NCI-H345 (cell line): Measurements from ENCODE around the gene IL12RB1.
"Not testable (repeated sequence)": the region's sequence is repeated elsewhere in the genome, so short reads cannot be mapped to it uniquely, and the experiment has no call there.

ENCODE experiments used
- DNase-seq: peaks from one replicate; lab custom pipeline; 2025; lab: John Stamatoyannopoulos, UW

The IL12RB1 gene

GRCh38 chr19:18112989-18113478, 26.3 kb upstream of the IL12RB1 start:
- peak; percentile 56 for DNase-seq

DNA sequence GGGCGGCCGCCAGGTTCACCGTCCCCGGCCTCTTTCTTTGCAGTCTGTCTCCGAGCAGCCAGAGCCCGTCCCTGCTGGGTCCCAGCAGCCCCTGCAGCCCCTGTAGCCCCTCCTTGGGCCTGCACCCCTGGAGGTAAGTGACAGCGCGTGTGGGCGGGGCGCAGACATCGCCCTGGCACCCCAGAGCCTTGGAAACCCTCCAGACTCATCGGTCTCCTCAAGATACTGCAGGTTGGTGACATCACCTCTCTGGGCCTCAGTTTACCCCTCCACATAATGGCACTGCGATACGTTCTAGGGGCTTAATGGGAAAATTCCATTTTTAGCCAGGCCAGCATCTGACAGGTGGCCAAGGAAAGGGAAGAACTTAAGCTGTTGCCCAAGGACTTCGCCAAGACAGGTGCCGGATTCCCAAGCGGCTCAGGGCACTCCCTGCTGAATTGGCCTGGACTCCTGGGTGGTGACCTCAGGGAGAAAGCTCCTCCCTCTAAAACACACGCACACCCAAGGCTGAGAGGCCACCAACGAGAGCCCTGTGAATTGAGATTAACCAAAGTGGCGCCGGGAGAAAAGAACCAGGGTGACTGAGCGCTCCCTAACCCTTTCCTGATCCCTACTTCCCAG, 24.0 kb upstream of the IL12RB1 start:
- no peak for DNase-seq

- DNase-seq, result peak; percentile 7
Measured at GRCh38 chr19:18109733-18110608, 23.2 kb upstream of the IL12RB1 start.

DNA sequence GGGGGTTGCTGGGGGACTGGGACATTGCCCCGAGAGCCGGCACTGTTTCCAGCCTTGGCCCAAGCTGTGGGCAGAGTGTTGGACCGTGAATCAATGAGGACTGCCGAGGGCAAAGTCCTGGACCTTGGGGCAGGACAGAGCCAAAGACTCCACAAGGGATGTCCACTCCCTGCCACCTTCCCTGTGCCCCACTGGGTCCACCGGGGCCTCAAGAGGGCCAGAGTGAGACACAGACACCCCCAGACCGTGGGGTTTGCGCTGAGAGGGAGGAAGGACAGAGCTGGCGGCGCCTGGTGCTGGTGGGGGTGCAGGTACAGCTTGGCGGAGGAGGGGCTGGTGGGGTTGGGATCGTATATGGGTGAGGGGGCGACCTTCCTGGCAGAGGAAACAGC, 22.6 kb upstream of the IL12RB1 start:
- DNase-seq, result no peak

DNA sequence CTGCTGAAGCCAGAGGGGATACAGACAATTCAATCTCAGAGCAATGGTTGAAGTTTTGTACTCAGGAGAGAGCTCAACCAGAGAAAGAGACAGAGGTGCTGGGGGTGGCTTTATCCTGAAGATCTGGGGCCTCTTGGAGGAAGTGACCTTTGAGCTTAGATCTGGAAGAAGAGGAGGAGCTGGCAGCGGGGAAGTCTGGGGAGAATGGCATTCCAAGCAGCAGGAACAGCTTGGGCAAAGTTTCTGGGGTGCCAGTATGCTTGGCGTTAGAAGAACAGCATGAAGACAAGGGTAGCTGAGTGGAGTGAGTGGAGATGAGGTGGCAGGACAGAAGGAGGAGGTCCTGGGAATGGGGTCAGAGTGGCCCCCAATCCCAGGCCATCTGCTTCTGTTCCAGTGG, 22.2 kb upstream of the IL12RB1 start:
- DNase-seq, result no peak

- DNase-seq, result no peak
Measured at GRCh38 chr19:18107235-18107634, 20.5 kb upstream of the IL12RB1 start.

GRCh38 chr19:18105259-18105658, 18.5 kb upstream of the IL12RB1 start:
- DNase-seq, result not testable (repeated sequence)

DNA sequence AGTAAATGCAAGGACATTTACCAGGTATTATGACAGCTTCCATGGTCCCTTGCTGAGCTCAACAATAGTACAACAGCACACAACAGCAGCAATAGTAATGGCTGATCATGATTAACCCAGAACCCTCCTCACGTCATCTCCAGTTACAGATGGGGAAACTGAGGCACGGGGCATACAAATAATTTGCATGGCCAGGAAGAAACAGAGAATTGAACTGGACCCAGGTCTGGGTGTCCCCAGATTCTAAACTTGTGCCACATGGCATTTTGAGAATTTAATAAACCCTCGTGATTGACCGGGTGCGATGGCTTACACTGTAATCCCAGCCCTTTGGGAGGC, 18.0 kb upstream of the IL12RB1 start:
- DNase-seq, result no peak

DNA sequence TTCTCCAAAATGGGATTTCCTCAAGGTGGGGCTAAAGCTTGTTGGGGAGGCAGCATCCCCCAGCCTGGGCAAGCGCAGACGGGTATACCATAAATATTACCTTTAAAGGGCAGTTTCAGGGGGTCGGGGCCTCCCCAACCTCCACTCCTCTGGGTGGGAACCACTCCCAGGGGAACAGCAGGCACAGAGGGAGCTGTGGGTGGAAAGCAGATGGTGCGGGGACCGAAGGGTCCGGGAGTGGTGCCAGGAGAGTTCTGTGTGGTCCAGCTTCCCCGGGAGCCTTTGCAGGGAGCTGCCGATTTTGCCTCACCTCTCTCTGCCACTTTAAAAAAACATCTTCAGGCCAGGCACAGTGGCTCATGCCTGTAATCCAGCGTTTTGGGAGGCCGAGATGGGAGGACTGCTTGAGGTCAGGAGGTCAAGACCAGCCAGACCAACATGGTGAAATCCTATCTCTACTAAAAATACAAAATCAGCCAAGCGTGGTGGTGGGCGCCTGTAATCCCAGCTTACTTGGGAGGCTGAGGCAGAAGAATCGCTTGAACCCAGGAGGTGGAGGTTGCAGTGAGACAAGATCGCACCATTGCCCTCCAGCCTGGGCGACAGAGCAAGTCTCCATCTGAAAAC, 16.3 kb upstream of the IL12RB1 start:
- no peak for DNase-seq

DNA sequence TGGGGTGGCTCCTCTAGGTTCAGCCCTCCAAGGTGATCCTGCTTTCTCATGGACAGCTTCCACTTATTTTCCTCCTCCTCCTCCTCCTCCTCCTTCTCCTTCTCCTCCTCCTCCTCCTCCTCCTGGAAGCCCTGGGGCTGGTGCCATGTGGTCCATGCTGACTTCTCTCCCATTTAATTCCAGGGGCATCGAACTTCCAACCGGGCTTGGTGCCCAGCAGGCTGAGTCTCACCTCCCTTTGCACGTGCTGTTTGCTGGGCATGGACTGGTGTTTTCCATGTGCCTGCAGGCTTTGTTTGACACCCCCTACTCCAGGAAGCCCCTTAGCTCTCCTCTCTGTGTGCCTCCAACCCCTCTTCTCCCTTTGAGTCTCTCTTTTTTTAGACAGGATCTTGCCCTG, 14.5 kb upstream of the IL12RB1 start:
- no peak for DNase-seq

GRCh38 chr19:18100710-18101109, 14.0 kb upstream of the IL12RB1 start:
- DNase-seq, result no peak

DNA sequence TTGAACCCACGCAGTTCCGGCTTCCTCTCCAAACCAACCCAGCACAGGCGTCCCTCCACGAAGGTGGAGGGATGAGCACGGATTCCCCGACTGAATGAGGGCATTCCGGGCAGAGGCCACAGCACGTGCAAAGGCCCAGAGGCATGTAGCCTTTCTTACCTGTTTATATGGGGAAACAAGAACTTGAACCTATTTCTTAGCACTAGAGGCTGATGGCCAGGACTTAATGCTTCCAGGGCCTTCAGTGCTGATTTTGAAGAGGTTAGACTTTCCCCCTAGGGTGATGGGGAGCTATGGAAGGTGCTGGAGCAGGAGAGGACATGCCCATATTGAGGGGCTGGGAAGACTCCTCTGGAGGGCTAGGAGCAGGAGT, 12.9 kb upstream of the IL12RB1 start:
- DNase-seq, result no peak

DNA sequence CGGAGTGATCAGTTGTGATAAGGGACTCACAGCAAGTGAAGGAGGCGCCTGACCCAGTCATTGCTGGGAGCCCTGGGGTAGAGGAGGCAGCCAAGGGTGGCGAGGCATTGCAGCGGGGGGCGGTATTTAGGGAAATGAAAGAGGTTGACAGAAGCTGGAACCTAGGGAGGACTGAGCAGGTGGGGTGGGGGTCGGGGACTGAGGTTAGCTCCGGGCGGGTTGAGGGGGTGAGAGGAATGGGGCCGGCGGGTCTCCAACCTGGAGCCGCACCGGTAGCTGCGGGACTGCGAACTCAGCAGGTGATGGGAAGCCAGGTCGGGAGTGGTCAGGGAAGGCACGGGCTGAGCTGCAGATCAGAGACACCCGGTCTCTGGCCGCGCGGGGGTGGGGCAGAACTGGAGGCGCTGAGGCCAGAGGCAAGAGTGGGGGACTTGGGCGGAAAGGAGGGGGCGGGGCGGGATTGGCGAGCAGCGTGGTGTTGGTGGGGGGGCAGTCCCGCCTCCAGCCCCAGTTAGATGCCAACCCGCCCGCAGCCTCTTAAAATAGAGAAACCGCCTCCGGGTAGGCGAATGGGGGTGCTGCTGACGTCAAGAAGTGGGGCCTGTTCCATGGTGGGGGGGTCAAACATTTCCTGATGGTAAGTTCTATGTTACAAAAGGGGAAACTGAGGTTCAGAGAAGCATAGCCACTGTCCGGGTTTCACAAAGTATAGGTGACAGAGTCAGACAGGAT, 12.3 kb upstream of the IL12RB1 start:
- DNase-seq, result no peak

DNA sequence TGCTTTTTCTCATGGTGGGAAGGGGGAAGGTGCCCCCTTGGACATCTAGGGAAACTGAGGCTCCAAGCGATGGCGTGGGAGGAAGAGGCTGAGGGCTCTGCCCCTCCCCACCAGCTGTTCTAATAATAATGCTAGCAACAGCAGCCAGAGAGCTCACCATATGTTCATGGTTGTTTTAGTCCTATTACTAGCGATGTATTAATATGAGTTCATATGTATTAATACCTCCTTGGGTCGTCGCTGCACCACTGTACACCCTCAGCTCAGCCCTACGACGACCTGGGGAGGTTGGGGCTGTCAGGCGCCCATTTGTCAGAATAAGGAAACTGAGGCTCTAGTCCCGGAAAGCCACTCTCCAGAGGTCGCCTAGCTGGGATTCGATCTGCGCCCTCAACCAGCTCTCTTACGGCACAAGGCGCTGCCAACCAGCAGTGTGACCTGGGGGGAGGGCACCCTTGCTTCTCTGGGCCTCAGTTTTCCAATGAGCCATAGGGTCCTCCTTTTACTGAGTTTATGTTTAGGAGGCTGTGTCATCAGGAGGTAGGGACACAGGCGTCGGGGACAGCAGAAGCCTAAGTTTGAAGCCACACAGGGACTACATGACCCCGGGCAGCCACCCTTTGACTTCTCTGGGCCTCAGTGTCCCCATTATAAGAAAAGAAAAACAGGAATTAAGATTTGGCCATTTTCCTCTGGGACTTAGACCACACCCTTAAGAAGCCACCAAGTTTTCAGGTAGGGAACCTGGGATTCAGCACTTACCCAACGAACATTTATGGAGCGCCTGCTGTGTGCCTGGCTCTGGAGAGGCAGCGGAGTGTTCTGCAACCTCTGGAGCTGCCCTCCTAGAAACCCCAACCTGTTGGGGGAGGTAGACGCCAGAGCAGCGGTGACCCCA, 11.5 kb upstream of the IL12RB1 start:
- no peak for DNase-seq

DNA sequence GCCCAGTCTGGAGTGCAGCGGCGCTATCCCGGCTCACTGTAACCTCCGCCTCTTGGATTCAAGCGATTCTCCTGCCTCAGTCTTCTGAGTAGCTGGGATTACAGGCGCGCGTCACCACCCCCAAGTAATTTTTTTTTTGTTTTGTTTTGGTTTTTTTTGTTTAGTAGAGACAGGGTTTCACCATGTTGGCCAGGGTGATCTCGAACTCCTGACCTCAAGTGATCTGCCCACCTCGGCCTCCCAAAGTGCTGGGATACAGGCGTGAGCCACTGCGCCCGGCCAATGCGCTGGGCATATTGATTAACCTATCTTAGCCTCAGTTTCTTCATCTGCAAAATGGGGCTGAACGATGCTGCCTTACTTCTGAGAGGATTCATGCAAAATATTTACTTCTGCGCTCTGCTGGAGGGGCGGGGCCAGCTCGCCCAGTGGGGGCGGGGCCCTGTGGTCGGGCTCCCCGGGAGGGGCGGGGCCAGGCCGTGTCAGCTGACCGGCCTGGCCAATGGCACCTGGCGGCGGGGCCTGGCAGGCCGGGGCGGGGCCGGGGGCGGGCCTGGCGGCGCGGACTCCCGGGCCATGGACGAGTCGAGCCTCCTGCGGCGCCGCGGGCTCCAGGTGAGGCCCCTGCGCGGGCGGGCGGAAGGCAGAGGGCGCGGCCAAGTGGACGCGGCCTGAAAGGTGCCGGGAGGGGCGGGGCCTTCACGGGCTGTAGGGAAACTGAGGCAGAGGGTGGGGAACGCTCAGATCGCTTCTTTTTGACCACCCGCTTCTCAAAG, 10.7 kb upstream of the IL12RB1 start, which contains the start of gene MAST3:
Gene MAST3 (plus strand): TSS at position 562 of the 776 bp plus-strand sequence. CDS start 15 bp downstream, at position 577.
- peak; percentile 75 for DNase-seq

DNA sequence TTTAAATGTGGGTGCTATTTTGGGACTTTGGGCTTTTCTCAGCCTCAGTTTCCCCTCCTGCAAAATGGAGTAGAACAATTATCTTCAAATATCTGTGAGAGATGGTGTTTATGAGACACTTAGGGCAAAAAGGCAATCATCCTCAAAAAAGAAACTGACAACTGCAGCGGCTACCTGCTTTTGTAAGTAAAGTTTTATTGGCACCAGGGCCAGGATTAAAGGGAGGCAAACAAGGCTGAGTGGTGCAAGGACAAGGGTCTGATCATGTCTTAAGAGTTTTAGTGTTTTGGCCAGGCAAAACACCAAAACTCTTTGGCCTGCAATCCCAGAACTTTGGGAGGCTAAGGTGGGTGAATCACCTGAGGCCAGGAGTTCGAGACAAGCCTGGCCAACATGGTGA, 9.5 kb upstream of the IL12RB1 start:
- DNase-seq, result no peak

- DNase-seq, result no peak
Measured at GRCh38 chr19:18093439-18094161, 6.9 kb upstream of the IL12RB1 start.

DNA sequence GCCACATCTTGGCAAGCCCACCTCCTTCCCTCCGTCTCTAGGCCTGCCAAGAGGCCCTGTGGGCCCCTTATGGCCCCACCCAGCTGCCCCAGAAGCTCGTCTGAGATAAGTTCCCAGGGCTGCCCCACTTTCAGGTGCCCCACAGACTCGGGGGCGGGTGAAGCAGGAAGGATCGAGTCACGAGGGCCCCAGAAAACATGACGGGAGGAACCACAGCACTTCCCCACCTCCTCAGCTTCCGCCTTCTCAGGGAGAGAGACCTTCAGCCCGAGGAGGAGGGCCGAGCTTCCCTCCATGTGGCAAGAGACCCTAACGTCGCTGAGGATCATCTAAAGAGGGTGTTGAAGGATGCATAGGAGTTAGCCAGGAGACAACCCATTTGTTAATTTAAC, 4.5 kb upstream of the IL12RB1 start:
- DNase-seq, result no peak

GRCh38 chr19:18090545-18091216, 3.9 kb upstream of the IL12RB1 start:
- no peak for DNase-seq
